NB4 (cell line): ENCODE measurements around the gene PSMD3.

Experiments used
- DNase-seq: peaks from one replicate; pipeline ENCODE4 v3.0.0; 2010; ENCODE audit warnings: low read depth
- H3K4me3 ChIP-seq: one replicate; pipeline ENCODE4 v1.5.1; 2011; ENCODE audit warnings: mild to moderate bottlenecking, low read depth, low read length, moderate library complexity
- CTCF ChIP-seq: IDR thresholded peaks from one replicate; pipeline ENCODE4 v1.5.1; 2012; ENCODE audit warnings: low read depth, low read length
- MYC ChIP-seq: IDR thresholded peaks from 2 replicates; pipeline ENCODE4 v1.6.1; 2011; ENCODE audit warnings: low read depth, low read length
- POLR2A ChIP-seq: IDR thresholded peaks from 2 replicates; pipeline ENCODE4 v1.6.1; 2011; ENCODE audit warnings: mild to moderate bottlenecking; ENCODE audit not compliant: insufficient read length; ENCODE audit errors: extremely low read depth
- TF ChIP-seq, protein P1 (sequence below): IDR thresholded peaks from 2 replicates; pipeline ENCODE4 v1.6.1; 2011; ENCODE audit warnings: low read depth, low read length

Gene PSMD3

GRCh38 chr17:40020146-40020545 is 39.5 kb downstream of the PSMD3 start:
- DNase-seq: no peak
- H3K4me3 ChIP-seq: no peak overlapping the region
- TF ChIP-seq, protein P1, sequence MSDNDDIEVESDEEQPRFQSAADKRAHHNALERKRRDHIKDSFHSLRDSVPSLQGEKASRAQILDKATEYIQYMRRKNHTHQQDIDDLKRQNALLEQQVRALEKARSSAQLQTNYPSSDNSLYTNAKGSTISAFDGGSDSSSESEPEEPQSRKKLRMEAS: no peak
- no peak for TF ChIP-seq CTCF
- TF ChIP-seq POLR2A: no peak

GRCh38 chr17:40021451-40021971 is 40.9 kb downstream of the PSMD3 start:
- no peak for DNase-seq
- no peak overlapping the region for H3K4me3 ChIP-seq

DNA sequence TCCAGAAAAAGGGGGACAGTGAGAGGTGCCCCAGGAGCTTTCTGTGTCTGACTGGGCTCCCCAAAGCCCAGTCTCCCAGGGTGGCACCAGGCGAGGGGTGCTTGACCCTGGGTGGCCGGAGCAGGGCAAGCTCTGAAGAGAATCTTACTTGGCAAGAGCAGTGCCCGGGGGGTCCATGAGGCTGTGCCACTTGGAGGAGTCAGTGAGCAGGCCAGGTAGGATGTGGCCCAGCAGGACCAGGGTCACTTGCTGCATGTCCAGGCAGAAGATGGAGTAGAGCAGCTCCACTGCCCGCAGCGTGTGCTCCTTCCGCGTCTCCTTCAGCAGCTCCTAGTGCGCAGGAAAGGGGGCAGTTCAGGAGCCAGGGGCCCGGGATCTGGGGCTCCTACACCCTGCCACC is 41.9 kb downstream of the PSMD3 start:
- no peak for DNase-seq
- H3K4me3 ChIP-seq: no peak overlapping the region
- TF ChIP-seq MYC: no peak

More at GRCh38 chr17:40021451-40021971, 40.9 kb downstream of the PSMD3 start:
- TF ChIP-seq MYC (no peak), POLR2A (no peak), CTCF (no peak)
- TF ChIP-seq, protein P1: no peak

DNA sequence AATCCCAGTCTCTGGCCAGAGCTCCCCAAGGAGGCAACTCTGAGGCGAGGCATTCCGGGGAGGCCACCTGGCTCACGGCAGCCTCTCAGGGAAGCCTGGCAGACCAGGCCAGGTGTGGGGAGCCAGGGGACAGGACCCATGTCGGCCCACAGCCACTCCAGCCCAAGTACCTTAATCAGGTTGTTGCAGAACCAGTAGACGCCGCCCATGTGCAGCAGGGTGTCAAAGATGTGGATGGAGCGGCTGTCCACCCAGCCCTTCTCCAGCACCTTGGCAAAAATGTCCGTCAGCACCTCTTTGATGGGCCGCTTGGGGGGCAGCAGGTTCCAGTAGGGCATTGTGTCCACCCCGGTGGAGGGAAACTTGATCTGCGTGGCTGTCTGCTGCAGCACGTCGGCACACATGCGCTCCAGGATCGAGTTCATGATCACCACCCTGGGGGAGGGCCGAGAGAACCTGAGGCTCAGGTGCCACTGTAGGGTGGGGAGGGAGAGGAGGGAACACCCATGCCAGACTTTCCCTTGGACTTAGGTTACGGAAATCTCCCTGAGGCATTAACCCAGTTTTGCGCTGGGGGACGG is 42.4 kb downstream of the PSMD3 start:
- TF ChIP-seq CTCF (no peak), POLR2A (no peak), MYC (no peak)
- TF ChIP-seq, protein P1: no peak
- H3K4me3 ChIP-seq: no peak overlapping the region
- no peak for DNase-seq

GRCh38 chr17:40023590-40024292 is 43.1 kb downstream of the PSMD3 start:
- no peak overlapping the region for H3K4me3 ChIP-seq
- no peak for DNase-seq
- no peak for TF ChIP-seq MYC
- TF ChIP-seq CTCF: no peak
- TF ChIP-seq, protein P1: no peak
- TF ChIP-seq POLR2A: no peak

DNA sequence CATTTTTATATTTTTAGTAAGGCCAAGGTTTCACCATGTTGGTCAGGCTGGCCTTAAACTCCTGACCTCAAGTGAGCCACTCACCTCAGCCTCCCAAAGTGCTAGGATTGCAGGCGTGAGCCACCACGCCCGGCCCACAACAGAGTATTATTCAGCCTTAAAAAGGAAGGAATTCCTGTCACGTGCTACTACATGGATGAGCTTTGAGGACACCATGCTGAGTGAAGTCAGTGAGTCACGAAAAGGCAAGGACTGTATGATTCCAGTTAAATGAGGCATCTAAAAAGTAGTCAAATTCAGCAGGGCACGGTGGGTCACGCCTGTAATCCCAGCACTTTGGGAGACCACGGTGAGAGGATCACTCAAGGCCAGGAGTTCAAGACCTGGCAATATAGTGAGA is 44.3 kb downstream of the PSMD3 start:
- TF ChIP-seq MYC (no peak), CTCF (no peak), POLR2A (no peak)
- TF ChIP-seq, protein P1: no peak
- DNase-seq: no peak

More for the DNA sequence above, 44.3 kb downstream of the PSMD3 start:
- no peak overlapping the region for H3K4me3 ChIP-seq
